HCEC 1CT (cell line): ENCODE results near the gene TBC1D21.

Source experiments
- DNase-seq: peaks from one replicate; pipeline ENCODE4 v3.0.0-alpha.2; 2017

The TBC1D21 gene

DNA sequence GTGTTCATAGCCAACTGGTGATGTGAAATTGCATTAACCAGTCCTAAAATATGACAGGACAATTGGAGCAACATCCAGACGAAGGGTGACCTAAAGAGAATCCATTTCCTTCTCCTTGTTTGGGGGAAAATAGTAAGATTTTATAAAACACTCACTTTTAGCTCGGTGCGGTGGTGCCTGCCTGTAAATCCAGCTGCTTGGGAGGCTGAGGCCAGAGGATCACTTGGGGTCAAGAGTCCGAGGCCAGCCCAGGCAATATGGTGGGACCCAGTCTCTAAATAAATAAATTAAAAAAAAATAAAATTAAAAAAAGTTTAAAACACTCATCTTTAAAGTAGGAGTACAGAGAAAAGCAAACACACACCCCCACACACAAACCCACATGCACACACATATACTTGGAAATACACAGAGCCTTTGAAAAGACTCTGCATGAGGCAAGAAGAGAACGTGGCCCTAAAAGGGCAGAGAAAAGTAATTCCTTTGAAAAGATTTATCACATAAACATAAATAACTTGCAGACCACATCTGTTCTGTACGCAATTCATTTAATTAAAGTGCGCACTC lies 38.7 kb downstream of the TBC1D21 start:
- DNase-seq = no peak

DNA sequence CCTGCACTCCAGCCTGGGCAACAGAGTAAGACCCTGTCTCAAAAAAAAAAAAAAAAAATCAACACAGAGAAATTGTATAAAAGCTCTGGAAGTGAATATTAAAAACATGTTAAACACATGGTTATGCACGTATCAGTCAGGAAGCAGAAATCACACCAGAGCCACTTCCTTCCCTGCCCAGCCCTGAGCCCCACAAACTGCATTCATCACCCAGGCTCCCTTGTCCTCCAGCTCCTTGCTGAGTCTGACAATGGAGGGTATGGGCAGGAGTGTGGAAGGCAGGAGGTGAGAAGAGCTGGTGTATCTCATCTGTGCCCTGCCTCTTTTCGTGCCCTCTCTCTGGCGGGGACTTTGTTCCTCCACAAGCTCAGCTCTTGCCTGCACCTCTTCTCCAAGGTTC lies 40.8 kb downstream of the TBC1D21 start:
- DNase-seq = no peak

DNA sequence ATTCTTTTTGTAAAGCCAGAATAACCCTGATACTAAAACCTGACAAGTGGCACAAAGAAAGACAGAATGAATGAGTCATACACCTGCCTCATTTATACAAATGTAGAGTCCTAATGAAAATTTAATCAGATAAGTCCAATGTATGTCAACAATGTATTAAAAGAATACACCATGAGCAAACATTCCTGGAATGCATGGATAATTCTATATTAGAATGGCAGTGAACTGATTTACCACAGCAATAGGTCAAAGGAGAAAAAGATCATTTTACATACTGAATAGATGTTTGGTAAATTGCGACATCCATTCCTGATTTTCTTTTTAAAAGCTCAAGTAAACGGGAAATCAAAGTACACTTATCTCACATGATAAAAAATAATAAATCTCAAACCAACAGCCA lies 41.7 kb downstream of the TBC1D21 start:
- no peak for DNase-seq

- no peak for DNase-seq
Observed at GRCh38 chr15:73918784-73919183, 45.4 kb downstream of the TBC1D21 start.

GRCh38 chr15:73919706-73920105 lies 46.3 kb downstream of the TBC1D21 start:
- DNase-seq = no peak

DNA sequence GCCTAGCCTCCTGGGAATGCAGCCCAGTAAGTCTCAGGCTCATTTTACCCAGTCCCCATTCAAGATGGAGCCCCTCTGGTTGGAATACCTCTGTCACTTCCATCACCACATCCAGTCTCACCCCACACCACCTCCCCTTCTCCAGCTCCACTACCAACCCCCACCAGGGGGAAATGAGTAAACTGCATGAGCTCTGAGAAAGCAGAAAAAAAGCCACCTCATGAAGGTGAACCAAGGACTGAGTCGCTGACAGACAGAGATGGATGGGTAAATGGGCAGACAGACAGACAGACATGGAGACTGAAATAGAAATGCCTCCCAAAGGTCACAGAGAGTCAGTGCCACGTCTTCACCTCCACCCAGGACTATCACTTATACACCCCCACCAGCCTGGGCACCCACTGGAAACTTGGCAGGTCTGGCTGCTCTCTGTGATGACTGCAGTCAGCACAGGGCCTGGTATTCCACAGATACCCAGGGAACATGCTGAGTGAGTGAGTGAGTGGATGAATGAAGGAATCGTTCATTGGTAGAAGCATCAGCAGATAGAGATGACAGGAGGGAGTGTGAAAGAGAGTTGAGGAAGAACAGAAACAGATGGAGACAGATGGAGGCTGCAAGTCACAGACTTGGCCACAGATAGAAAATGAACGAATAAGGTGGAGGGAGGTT lies 48.0 kb downstream of the TBC1D21 start:
- DNase-seq = no peak

- DNase-seq = no peak
Observed at GRCh38 chr15:73922186-73923151, 49.1 kb downstream of the TBC1D21 start.

GRCh38 chr15:73923156-73923487 lies 49.8 kb downstream of the TBC1D21 start:
- no peak for DNase-seq

DNA sequence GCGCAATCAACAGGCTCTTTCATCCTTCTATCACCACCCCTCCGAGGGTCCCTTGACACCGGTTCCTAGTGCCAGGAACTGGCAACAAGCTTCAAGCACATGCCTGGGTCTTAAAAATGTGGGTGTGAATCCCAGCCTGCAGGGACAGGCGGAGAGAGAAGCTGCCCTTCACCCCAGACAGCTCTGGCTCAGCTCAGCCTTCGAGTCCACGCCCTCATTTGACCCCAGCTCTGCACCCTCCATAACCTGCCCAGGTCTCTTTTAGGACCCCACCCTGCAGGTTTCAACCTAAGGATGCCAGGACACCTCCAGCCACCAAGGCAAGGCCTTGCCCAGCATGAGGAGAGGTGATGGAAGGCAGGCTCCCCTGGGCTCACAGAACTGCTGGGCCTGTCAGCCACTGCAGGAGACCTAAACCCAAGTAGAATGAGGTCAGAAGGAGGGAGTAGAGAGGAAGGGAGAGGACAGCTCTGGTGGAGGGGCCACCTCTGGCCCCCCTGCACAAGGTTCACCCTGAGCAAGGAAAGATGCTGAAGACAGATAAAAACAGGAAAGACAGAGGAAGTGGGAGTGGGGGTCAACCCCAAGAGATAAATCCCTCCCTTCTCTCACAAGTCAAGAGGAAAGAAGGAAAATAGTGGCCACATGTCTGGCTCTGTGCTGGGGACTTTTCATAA lies 50.3 kb downstream of the TBC1D21 start:
- DNase-seq = no peak

DNA sequence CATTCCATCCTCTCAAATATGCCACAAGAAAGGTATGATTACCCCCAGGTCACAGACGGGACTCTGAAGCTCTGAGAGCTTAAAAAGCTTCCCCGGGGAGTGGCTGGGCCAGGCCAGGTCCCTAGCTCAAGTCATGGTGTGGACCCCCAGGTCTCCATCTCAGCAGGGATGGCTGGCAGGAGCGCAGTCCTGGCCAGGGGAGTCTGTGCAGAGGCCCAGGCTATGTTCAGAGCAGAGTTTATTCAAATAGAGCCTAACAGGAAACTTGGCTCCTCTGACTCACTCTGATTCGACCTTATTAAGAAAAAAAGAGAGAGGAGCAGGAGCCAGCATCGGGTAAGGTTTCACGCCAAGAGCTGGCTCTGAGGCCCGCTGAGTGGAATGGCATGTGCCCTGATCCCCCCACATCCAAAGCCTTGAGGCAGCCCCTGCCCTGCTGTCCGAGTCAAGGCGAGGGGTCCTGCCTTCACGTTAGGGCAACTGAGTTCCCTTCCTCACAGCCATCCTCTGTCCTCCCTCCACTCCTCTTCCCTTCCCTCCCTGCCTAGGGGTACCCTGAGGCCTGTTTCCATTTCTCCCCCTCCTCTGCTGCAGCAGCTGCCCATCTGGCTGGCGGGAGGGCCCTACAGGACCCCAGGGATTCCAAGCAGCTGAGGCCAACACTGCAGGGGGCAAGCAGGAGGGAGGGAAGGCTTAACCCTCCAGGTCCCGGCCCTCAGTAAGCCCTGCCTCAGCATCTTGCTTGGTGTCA lies 51.0 kb downstream of the TBC1D21 start:
- DNase-seq = peak; percentile 86

- no peak for DNase-seq
Observed at GRCh38 chr15:73925848-73926218, 52.5 kb downstream of the TBC1D21 start.

GRCh38 chr15:73926219-73927002 lies 53.0 kb downstream of the TBC1D21 start, which contains the start of gene LOXL1:
LOXL1 (plus strand) TSS chr15:73926462; CDS start chr15:73926784, 322 bp downstream.
- peak; percentile 86 for DNase-seq

- DNase-seq = no peak
Observed at GRCh38 chr15:73927003-73927475, 53.7 kb downstream of the TBC1D21 start.

DNA sequence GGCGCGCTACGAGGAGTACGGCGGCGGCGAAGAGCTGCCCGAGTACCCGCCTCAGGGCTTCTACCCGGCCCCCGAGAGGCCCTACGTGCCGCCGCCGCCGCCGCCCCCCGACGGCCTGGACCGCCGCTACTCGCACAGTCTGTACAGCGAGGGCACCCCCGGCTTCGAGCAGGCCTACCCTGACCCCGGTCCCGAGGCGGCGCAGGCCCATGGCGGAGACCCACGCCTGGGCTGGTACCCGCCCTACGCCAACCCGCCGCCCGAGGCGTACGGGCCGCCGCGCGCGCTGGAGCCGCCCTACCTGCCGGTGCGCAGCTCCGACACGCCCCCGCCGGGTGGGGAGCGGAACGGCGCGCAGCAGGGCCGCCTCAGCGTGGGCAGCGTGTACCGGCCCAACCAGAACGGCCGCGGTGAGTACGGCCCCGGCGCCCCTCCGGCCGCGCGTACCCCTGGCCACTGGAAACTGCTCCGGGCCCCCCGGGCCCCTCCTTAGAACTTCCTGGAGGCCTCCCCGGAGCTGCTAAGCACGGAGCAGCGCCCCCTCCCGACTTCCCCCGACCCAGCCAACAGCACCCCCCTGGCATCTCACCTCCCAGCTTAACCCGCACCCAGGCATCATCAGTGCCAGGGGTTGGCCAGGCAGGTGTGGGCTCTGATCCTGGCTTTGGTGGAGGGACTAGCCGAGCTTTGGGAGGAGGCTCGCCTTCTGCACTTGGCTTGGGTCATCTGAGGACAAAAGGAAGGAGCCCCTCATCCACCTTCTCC lies 54.3 kb downstream of the TBC1D21 start:
- peak; percentile 26 for DNase-seq

DNA sequence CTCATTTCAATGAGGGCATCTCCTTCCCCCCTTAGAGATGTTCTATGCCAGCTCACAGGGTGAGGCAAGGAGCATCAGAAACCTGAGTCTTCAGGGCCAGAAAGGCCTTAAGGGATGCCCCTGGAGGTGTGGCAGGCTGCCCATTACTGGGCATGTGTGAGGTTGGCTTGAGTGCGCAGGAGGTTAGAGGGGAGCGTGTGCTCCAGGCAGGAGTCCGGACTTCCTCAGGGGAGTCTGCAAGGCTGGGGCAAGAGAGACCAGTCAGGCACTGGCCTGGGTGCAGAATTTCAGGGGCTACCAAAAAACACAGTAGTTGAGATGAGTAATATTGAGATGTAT lies 54.8 kb downstream of the TBC1D21 start:
- DNase-seq = no peak

DNA sequence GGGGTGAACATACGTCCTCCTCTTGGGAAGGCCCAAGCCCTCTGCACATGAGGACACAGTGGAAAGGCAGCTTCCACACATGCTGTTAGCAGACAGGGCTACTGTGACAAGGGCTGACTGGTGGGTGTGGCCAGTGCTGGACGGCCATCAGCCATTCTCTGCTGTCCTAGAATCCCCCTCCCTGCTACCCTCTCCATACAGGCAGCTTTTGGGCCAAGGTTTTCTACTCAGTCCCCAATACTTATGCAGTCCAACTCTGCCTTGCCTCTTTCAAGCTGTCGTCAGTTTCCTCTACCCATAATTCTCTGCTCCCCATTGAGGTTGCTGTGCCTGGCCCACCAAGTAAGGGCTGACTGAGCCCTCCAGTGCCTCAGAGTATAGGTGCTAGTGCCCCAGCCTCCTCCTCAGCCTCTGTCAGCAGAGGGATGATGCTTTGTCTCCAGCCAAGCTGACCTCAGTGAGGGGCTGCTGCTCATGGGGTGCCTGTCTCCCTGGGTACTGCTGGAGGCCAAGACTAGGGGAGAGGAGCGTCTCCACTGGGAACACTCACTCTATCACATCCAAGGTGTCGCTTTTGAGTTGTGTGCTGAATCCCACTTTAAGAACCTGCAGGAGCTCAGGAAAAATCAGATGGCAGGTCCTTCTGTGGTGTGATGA lies 55.7 kb downstream of the TBC1D21 start:
- no peak for DNase-seq

GRCh38 chr15:73930371-73930770 lies 57.0 kb downstream of the TBC1D21 start:
- DNase-seq = no peak

DNA sequence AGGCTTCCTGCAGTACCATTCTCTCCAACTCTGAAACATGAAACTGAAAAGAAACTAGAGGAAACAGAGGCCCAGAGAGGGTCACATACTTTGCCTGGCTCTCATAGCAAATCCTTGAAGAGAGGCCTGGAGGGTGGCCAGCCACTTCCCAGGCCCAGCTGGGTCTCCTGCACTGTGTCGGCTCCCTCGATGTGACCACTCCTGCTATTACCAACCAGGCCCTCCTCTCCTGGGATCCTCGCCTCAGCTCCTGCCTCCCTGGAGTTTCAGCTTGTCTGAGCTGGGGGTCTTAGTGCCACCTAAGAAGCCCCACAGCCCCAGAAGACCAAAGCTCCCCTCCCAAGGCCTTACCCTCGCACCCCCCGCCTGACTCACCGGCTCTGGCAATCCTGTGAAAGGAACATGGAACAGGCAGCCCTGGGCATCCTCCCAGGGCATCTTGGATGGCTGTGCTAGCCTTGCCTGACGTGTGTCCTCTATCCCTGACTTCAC lies 57.5 kb downstream of the TBC1D21 start:
- DNase-seq = peak; percentile 12

DNA sequence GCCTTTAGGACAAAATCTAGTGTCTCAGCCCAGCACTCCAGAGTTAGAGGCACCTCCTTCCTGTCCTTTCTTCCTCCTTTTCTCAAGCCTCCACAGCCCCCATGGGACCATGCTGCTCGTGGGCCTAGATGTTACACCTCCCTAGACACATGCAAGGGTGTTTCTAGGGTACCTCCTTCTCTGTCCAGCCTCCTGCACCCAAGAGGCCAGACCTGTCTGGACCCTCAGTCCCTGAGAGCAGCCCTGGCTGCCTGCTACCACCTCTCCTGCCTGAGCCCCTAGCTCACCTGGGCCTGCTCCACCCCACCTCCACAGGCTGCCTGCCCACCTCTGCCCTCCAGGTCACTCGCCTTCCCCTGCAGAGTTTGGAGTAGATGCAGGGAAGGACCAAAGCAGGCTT lies 58.1 kb downstream of the TBC1D21 start:
- DNase-seq = no peak
